GM23338 (cell line): Measurements from ENCODE around the gene RBM11. TPM values are rescaled to one million over a fixed set of nuclear protein-coding genes. Genes with fewer than 3 reads are reported as not detected.

Experiments
- ATAC-seq: fragments of 200-7000 bp; cut with Tn5 transposase; 3 replicates; pipeline ENCODE4 v1.9.1; 2020
- DNase-seq: peaks from one replicate; pipeline ENCODE4 v3.0.0-alpha.2; 2015; ENCODE audit warnings: low spot score
- H2AFZ ChIP-seq: fragments of 200-600 bp; sonication (generic); 2 replicates; pipeline ENCODE4 v1.8.0; 2016; ENCODE audit warnings: antibody characterized with exemption, mild to moderate bottlenecking, moderate library complexity
- H3F3A ChIP-seq: fragments of 200-600 bp; sonication (generic); replicated peaks from 2 replicates; pipeline ENCODE4 v1.8.0; 2017; ENCODE audit warnings: antibody characterized with exemption, mixed run types, low read depth
- H3K27ac ChIP-seq: fragments of 200-600 bp; sonication (generic); 2 replicates; pipeline ENCODE4 v1.6.1; 2016; ENCODE audit warnings: low read depth
- H3K27me3 ChIP-seq: fragments of 200-600 bp; sonication (generic); 2 replicates; pipeline ENCODE4 v1.8.0; 2016; ENCODE audit warnings: mild to moderate bottlenecking, mixed run types, moderate library complexity; ENCODE audit not compliant: insufficient read depth
- H3K36me3 ChIP-seq: fragments of 200-600 bp; sonication (generic); 2 replicates; pipeline ENCODE4 v1.8.0; 2016; ENCODE audit warnings: mild to moderate bottlenecking; ENCODE audit not compliant: insufficient read depth
- H3K4me1 ChIP-seq: fragments of 200-600 bp; sonication (generic); 2 replicates; pipeline ENCODE4 v1.8.0; 2016; ENCODE audit warnings: mild to moderate bottlenecking, moderate library complexity; ENCODE audit not compliant: insufficient read depth
- H3K4me2 ChIP-seq: fragments of 200-600 bp; sonication (generic); 2 replicates; pipeline ENCODE4 v1.7.1; 2017; ENCODE audit warnings: mixed run types
- H3K4me3 ChIP-seq: fragments of 200-600 bp; sonication (generic); 2 replicates; pipeline ENCODE4 v1.6.1; 2016; ENCODE audit warnings: mixed run types
- H3K79me2 ChIP-seq: fragments of 200-600 bp; sonication (generic); replicated peaks from 2 replicates; pipeline ENCODE4 v1.8.0; 2017; ENCODE audit warnings: mild to moderate bottlenecking; ENCODE audit not compliant: insufficient read depth
- H3K9me2 ChIP-seq: fragments of 200-600 bp; sonication (generic); 2 replicates; pipeline ENCODE4 v1.8.0; 2017; ENCODE audit not compliant: insufficient read depth
- H4K20me1 ChIP-seq: fragments of 200-600 bp; sonication (generic); replicated peaks from 2 replicates; pipeline ENCODE4 v1.8.0; 2017; ENCODE audit warnings: mild to moderate bottlenecking; ENCODE audit not compliant: insufficient read depth
- H3K27ac Mint-ChIP-seq: 2 replicates; pipeline ENCODE4 v1.8.0; 2020; ENCODE audit warnings: inconsistent platforms, mild to moderate bottlenecking, moderate library complexity, mixed read lengths
- H3K27me3 Mint-ChIP-seq: 3 replicates; pipeline ENCODE4 v1.8.0; 2022; ENCODE audit warnings: low read depth, mild to moderate bottlenecking, moderate library complexity, mixed read lengths, inconsistent platforms; ENCODE audit not compliant: insufficient read depth, poor library complexity
- H3K36me3 Mint-ChIP-seq: 3 replicates; pipeline ENCODE4 v1.8.0; 2021; ENCODE audit warnings: low read depth, mild to moderate bottlenecking, inconsistent platforms, moderate library complexity, mixed read lengths
- H3K4me1 Mint-ChIP-seq: 3 replicates; pipeline ENCODE4 v1.8.0; 2020; ENCODE audit warnings: mild to moderate bottlenecking, inconsistent platforms, mixed read lengths
- H3K4me3 Mint-ChIP-seq: 3 replicates; pipeline ENCODE4 v1.8.0; 2021; ENCODE audit warnings: moderate library complexity, mild to moderate bottlenecking, inconsistent platforms, mixed read lengths
- H3K9me3 Mint-ChIP-seq: 3 replicates; pipeline ENCODE4 v1.8.0; 2020; ENCODE audit warnings: moderate library complexity, mild to moderate bottlenecking, inconsistent platforms, mixed read lengths
- CREB1 ChIP-seq: fragments of 250-450 bp; sonication (Bioruptor Pico); IDR thresholded peaks from 2 replicates; pipeline ENCODE4 v1.5.0; 2020; ENCODE audit warnings: low read depth, mild to moderate bottlenecking, moderate library complexity
- ETS1 ChIP-seq: IDR thresholded peaks from 2 replicates; pipeline ENCODE4 v1.6.1; 2016; ENCODE audit warnings: antibody characterized with exemption
- EZH2 ChIP-seq: fragments of 200-600 bp; sonication (generic); IDR thresholded peaks from one replicate; pipeline ENCODE4 v1.8.0; 2017; ENCODE audit warnings: antibody characterized with exemption, mild to moderate bottlenecking, low read depth; ENCODE audit not compliant: unreplicated experiment
- EZH2phosphoT487 ChIP-seq: fragments of 200-600 bp; sonication (generic); IDR thresholded peaks from one replicate; pipeline ENCODE4 v1.8.1; 2018; ENCODE audit warnings: antibody characterized with exemption; ENCODE audit not compliant: unreplicated experiment
- JUNB ChIP-seq: IDR thresholded peaks from one replicate; pipeline ENCODE4 v1.6.1; 2016; ENCODE audit warnings: antibody characterized with exemption; ENCODE audit not compliant: unreplicated experiment
- NANOG ChIP-seq: IDR thresholded peaks from 2 replicates; pipeline ENCODE4 v1.6.1; 2016; ENCODE audit warnings: antibody characterized with exemption, borderline replicate concordance
- POLR2AphosphoS5 ChIP-seq: IDR thresholded peaks from 2 replicates; pipeline ENCODE4 v1.6.1; 2016; ENCODE audit warnings: antibody characterized with exemption, low read depth
- STAT1 ChIP-seq: IDR thresholded peaks from one replicate; pipeline ENCODE4 v1.6.1; 2016; ENCODE audit warnings: antibody characterized with exemption; ENCODE audit not compliant: unreplicated experiment
- ZNF114 ChIP-seq: fragments of 250-450 bp; sonication (Bioruptor Pico); IDR thresholded peaks from 2 replicates; pipeline ENCODE4 v1.5.0; 2020; ENCODE audit warnings: mild to moderate bottlenecking, moderate library complexity
- ZNF331 ChIP-seq: fragments of 250-450 bp; sonication (Bioruptor Pico); IDR thresholded peaks from 2 replicates; pipeline ENCODE4 v1.5.0; 2020; ENCODE audit warnings: low read depth, mild to moderate bottlenecking, moderate library complexity
- polyA plus RNA-seq: library from polyadenylated mRNA; unstranded; fragments of >200 nt; fragmentation: Nextera tagmentation; extraction: Ambion mirVana; gene quantifications from 2 replicates; pipeline ENCODE4 v1.2.1, GENCODE V29; 2016
- total RNA-seq: library from RNA; depleted of rRNA; stranded (reverse); fragments of >200 nt; shearing (Covaris generic); gene quantifications from 2 replicates; pipeline ENCODE4 v1.2.3, GENCODE V29; 2014
- TF ChIP-seq, protein P1 (sequence below): IDR thresholded peaks from one replicate; pipeline ENCODE4 v1.6.1; 2018; ENCODE audit warnings: antibody characterized with exemption; ENCODE audit not compliant: unreplicated experiment
- TF ChIP-seq, protein P2 (sequence below), 2 experiments: fragments of 200-600 bp in 1 of 2; sonication (generic) in 1 of 2; conservative IDR thresholded peaks; 2 replicates each; pipeline versions ENCODE4 v1.5.1 to v1.6.1; 2016 to 2017; ENCODE audit warnings: antibody characterized with exemption in 2 of 2, low read depth in 2 of 2, mild to moderate bottlenecking in 2 of 2, moderate library complexity in 1 of 2
- TF ChIP-seq, protein P3 (sequence below): fragments of 250-450 bp; sonication (Bioruptor Pico); IDR thresholded peaks from 2 replicates; pipeline ENCODE4 v1.5.0; 2020; ENCODE audit warnings: mild to moderate bottlenecking, moderate library complexity

RBM11 gene
- total and polyA plus RNA-seq, 2 experiments from 2014 or later: 6.3 to 8.3 TPM

GRCh38 chr21:14235101-14235500 lies 19.1 kb downstream of the RBM11 start:
- ATAC-seq (no peak), DNase-seq (no peak)
- no peak overlapping the region for H3K27ac ChIP-seq
- Mint-ChIP-seq H3K36me3 (peaks cover 6% of the 10 kb centered on the region; the same call in 2 of the 3 replicates), H3K9me3 (peaks cover 9% of the 10 kb centered on the region), H3K27ac (peak overlapping the region; percentile 5; the same call in 1 of the 2 replicates), H3K4me1 (peaks cover 29% of the 10 kb centered on the region; the same call in 2 of the 3 replicates), H3K27me3 (no peaks in the 10 kb centered on the region), H3K4me3 (no peak overlapping the region)
- TF ChIP-seq CREB1 (CRISPR knock-in tag) (no peak), ZNF331 (CRISPR knock-in tag) (no peak), EZH2 (no peak), JUNB (no peak), STAT1 (no peak), NANOG (no peak), ZNF114 (CRISPR knock-in tag) (no peak), ETS1 (no peak), POLR2AphosphoS5 (no peak), EZH2phosphoT487 (no peak)
- TF ChIP-seq, protein P1, sequence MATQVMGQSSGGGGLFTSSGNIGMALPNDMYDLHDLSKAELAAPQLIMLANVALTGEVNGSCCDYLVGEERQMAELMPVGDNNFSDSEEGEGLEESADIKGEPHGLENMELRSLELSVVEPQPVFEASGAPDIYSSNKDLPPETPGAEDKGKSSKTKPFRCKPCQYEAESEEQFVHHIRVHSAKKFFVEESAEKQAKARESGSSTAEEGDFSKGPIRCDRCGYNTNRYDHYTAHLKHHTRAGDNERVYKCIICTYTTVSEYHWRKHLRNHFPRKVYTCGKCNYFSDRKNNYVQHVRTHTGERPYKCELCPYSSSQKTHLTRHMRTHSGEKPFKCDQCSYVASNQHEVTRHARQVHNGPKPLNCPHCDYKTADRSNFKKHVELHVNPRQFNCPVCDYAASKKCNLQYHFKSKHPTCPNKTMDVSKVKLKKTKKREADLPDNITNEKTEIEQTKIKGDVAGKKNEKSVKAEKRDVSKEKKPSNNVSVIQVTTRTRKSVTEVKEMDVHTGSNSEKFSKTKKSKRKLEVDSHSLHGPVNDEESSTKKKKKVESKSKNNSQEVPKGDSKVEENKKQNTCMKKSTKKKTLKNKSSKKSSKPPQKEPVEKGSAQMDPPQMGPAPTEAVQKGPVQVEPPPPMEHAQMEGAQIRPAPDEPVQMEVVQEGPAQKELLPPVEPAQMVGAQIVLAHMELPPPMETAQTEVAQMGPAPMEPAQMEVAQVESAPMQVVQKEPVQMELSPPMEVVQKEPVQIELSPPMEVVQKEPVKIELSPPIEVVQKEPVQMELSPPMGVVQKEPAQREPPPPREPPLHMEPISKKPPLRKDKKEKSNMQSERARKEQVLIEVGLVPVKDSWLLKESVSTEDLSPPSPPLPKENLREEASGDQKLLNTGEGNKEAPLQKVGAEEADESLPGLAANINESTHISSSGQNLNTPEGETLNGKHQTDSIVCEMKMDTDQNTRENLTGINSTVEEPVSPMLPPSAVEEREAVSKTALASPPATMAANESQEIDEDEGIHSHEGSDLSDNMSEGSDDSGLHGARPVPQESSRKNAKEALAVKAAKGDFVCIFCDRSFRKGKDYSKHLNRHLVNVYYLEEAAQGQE: no peak
- TF ChIP-seq, protein P2, sequence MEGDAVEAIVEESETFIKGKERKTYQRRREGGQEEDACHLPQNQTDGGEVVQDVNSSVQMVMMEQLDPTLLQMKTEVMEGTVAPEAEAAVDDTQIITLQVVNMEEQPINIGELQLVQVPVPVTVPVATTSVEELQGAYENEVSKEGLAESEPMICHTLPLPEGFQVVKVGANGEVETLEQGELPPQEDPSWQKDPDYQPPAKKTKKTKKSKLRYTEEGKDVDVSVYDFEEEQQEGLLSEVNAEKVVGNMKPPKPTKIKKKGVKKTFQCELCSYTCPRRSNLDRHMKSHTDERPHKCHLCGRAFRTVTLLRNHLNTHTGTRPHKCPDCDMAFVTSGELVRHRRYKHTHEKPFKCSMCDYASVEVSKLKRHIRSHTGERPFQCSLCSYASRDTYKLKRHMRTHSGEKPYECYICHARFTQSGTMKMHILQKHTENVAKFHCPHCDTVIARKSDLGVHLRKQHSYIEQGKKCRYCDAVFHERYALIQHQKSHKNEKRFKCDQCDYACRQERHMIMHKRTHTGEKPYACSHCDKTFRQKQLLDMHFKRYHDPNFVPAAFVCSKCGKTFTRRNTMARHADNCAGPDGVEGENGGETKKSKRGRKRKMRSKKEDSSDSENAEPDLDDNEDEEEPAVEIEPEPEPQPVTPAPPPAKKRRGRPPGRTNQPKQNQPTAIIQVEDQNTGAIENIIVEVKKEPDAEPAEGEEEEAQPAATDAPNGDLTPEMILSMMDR (conservative IDR thresholded peaks at IDR 0.05; ENCODE audit: low read depth in 2 of 2): no peak
- TF ChIP-seq, protein P3, sequence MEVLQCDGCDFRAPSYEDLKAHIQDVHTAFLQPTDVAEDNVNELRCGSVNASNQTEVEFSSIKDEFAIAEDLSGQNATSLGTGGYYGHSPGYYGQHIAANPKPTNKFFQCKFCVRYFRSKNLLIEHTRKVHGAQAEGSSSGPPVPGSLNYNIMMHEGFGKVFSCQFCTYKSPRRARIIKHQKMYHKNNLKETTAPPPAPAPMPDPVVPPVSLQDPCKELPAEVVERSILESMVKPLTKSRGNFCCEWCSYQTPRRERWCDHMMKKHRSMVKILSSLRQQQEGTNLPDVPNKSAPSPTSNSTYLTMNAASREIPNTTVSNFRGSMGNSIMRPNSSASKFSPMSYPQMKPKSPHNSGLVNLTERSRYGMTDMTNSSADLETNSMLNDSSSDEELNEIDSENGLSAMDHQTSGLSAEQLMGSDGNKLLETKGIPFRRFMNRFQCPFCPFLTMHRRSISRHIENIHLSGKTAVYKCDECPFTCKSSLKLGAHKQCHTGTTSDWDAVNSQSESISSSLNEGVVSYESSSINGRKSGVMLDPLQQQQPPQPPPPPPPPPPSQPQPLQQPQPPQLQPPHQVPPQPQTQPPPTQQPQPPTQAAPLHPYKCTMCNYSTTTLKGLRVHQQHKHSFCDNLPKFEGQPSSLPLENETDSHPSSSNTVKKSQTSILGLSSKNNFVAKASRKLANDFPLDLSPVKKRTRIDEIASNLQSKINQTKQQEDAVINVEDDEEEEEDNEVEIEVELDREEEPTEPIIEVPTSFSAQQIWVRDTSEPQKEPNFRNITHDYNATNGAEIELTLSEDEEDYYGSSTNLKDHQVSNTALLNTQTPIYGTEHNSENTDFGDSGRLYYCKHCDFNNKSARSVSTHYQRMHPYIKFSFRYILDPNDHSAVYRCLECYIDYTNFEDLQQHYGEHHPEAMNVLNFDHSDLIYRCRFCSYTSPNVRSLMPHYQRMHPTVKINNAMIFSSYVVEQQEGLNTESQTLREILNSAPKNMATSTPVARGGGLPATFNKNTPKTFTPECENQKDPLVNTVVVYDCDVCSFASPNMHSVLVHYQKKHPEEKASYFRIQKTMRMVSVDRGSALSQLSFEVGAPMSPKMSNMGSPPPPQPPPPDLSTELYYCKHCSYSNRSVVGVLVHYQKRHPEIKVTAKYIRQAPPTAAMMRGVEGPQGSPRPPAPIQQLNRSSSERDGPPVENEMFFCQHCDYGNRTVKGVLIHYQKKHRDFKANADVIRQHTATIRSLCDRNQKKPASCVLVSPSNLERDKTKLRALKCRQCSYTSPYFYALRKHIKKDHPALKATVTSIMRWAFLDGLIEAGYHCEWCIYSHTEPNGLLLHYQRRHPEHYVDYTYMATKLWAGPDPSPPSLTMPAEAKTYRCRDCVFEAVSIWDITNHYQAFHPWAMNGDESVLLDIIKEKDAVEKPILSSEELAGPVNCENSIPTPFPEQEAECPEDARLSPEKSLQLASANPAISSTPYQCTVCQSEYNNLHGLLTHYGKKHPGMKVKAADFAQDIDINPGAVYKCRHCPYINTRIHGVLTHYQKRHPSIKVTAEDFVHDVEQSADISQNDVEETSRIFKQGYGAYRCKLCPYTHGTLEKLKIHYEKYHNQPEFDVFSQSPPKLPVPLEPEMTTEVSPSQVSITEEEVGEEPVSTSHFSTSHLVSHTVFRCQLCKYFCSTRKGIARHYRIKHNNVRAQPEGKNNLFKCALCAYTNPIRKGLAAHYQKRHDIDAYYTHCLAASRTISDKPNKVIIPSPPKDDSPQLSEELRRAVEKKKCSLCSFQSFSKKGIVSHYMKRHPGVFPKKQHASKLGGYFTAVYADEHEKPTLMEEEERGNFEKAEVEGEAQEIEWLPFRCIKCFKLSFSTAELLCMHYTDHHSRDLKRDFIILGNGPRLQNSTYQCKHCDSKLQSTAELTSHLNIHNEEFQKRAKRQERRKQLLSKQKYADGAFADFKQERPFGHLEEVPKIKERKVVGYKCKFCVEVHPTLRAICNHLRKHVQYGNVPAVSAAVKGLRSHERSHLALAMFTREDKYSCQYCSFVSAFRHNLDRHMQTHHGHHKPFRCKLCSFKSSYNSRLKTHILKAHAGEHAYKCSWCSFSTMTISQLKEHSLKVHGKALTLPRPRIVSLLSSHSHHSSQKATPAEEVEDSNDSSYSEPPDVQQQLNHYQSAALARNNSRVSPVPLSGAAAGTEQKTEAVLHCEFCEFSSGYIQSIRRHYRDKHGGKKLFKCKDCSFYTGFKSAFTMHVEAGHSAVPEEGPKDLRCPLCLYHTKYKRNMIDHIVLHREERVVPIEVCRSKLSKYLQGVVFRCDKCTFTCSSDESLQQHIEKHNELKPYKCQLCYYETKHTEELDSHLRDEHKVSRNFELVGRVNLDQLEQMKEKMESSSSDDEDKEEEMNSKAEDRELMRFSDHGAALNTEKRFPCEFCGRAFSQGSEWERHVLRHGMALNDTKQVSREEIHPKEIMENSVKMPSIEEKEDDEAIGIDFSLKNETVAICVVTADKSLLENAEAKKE (CRISPR knock-in tag): no peak
- no peaks in the 10 kb centered on the region for H3K79me2 ChIP-seq
- H3K4me1 ChIP-seq: peaks cover 7% of the 10 kb centered on the region; the same call in 1 of the 2 replicates
- H3K27me3 ChIP-seq: no peaks in the 10 kb centered on the region
- peaks cover 8% of the 10 kb centered on the region; the same call in 1 of the 2 replicates for H3K36me3 ChIP-seq
- no peaks in the 10 kb centered on the region for H4K20me1 ChIP-seq
- no peaks in the 10 kb centered on the region for H3F3A ChIP-seq
- no peak overlapping the region for H3K4me3 ChIP-seq
- H2AFZ ChIP-seq: no peak overlapping the region
- 0 out of 2 replicates have a peak, but pooled peaks cover 5% of the 10 kb centered on the region for H3K9me2 ChIP-seq
- no peak overlapping the region for H3K4me2 ChIP-seq
